ENCODE measurements around the gene FNBP1L.

DNA sequence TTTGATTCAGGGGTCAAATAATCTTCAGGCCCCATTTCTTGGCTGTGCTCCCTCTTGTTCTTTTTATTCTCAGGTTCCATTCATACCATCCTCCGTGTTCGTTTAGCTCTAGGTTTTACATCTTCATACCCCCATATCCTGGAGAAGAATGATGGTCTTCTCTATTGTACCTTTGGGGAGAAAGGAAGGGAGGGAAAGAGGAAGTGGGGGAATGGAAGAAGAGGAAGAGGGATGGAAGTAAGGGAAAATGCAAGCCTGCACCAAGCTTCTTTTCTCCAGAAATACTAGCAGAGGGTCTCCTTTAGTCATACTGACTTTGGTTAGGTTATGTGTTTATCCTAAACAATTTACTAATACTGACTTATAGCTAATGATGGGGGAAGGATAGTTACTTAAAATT is 52.4 kb downstream of the FNBP1L start:
- TF ChIP-seq EZH2 (IDR thresholded peaks at IDR 0.05; ENCODE audit: insufficient read depth, low read length) = no peak
- TF ChIP-seq, protein P1, sequence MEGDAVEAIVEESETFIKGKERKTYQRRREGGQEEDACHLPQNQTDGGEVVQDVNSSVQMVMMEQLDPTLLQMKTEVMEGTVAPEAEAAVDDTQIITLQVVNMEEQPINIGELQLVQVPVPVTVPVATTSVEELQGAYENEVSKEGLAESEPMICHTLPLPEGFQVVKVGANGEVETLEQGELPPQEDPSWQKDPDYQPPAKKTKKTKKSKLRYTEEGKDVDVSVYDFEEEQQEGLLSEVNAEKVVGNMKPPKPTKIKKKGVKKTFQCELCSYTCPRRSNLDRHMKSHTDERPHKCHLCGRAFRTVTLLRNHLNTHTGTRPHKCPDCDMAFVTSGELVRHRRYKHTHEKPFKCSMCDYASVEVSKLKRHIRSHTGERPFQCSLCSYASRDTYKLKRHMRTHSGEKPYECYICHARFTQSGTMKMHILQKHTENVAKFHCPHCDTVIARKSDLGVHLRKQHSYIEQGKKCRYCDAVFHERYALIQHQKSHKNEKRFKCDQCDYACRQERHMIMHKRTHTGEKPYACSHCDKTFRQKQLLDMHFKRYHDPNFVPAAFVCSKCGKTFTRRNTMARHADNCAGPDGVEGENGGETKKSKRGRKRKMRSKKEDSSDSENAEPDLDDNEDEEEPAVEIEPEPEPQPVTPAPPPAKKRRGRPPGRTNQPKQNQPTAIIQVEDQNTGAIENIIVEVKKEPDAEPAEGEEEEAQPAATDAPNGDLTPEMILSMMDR (IDR thresholded peaks at IDR 0.05; ENCODE audit: insufficient read depth, low read depth, low read length) = no peak

Measured in astrocyte (in vitro differentiated cells and primary cell).